HFF-Myc (cell line): ENCODE measurements around the gene TTC9.

ENCODE experiments used
- DNase-seq: peaks from one replicate; pipeline ENCODE4 v3.0.0-alpha.2; 2011; ENCODE audit warnings: low read depth; ENCODE audit errors: extremely low read depth
- H3K4me3 ChIP-seq: replicated peaks from 2 replicates; pipeline ENCODE4 v1.5.1; 2011; ENCODE audit warnings: low read depth, mild to moderate bottlenecking, control low read depth, low read length
- CTCF ChIP-seq: IDR thresholded peaks from 2 replicates; pipeline ENCODE4 v1.5.1; 2012; ENCODE audit warnings: mild to moderate bottlenecking, low read depth, low read length, control low read depth; ENCODE audit errors: missing control alignments

TTC9 gene

GRCh38 chr14:70721542-70721941 lies 79.8 kb downstream of the TTC9 start:
- DNase-seq: no peak

GRCh38 chr14:70722418-70722817 lies 80.7 kb downstream of the TTC9 start:
- no peak for TF ChIP-seq CTCF
- H3K4me3 ChIP-seq: no peak overlapping the region
- DNase-seq: no peak

More at GRCh38 chr14:70721542-70721941, 79.8 kb downstream of the TTC9 start:
- no peak overlapping the region for H3K4me3 ChIP-seq
- no peak for TF ChIP-seq CTCF

- DNase-seq: no peak
- no peak for TF ChIP-seq CTCF
- no peak overlapping the region for H3K4me3 ChIP-seq
Measured at GRCh38 chr14:70723276-70723675, 81.6 kb downstream of the TTC9 start.

- DNase-seq: no peak
- no peak overlapping the region for H3K4me3 ChIP-seq
- no peak for TF ChIP-seq CTCF
Measured at GRCh38 chr14:70724110-70724509, 82.4 kb downstream of the TTC9 start.

- no peak for DNase-seq
- TF ChIP-seq CTCF: no peak
- H3K4me3 ChIP-seq: no peak overlapping the region
Measured at GRCh38 chr14:70724944-70725343, 83.2 kb downstream of the TTC9 start.
